Measurements from ENCODE around the gene RNU6-9.
A peak's percentile ranks its signal among the peaks of the same experiment; 100 is the strongest.

RNU6-9 gene

GRCh38 chr19:920051-920864 lies 27.0 kb downstream of the RNU6-9 start:
- no peak overlapping the region for H3K27ac Mint-ChIP-seq
- peaks cover 10% of the 10 kb centered on the region for H3K4me1 Mint-ChIP-seq
- TF ChIP-seq CTCF (IDR thresholded peaks at IDR 0.05; ENCODE audit: unreplicated experiment in 3 of 3): no peak

GRCh38 chr19:924553-925086 lies 31.3 kb downstream of the RNU6-9 start:
- Mint-ChIP-seq H3K4me1 (peaks cover 10% of the 10 kb centered on the region), H3K36me3 (ENCODE audit: low read depth) (no peaks in the 10 kb centered on the region), H3K4me3 (peak overlapping the region; percentile 74 to 87 (median 84)), H3K27ac (peak overlapping the region in 1 of 3 experiments; percentile 37), H3K27me3 (ENCODE audit: low read depth) (peaks cover 24% of the 10 kb centered on the region), H3K9me3 (no peaks in the 10 kb centered on the region)
- TF ChIP-seq CTCF (IDR thresholded peaks at IDR 0.05; ENCODE audit: unreplicated experiment in 3 of 3): no peak

More at GRCh38 chr19:920051-920864, 27.0 kb downstream of the RNU6-9 start:
- H3K36me3 Mint-ChIP-seq (ENCODE audit: low read depth): no peaks in the 10 kb centered on the region
- H3K9me3 Mint-ChIP-seq: no peaks in the 10 kb centered on the region
- peak overlapping the region; percentile 38 to 51 (median 47) for H3K4me3 Mint-ChIP-seq
- H3K27me3 Mint-ChIP-seq (ENCODE audit: low read depth): peaks cover 52% of the 10 kb centered on the region

- H3K36me3 Mint-ChIP-seq (ENCODE audit: low read depth): peaks cover 5% of the 10 kb centered on the region
- H3K27me3 Mint-ChIP-seq (ENCODE audit: low read depth): peaks cover 24% of the 10 kb centered on the region
- peak overlapping the region in 2 of 3 experiments; percentile 31 to 69 for H3K27ac Mint-ChIP-seq
- H3K4me1 Mint-ChIP-seq: peaks cover 10% of the 10 kb centered on the region
- TF ChIP-seq CTCF (IDR thresholded peaks at IDR 0.05; ENCODE audit: unreplicated experiment in 3 of 3): no peak
- peak overlapping the region; percentile 84 to 87 (median 86) for H3K4me3 Mint-ChIP-seq
- H3K9me3 Mint-ChIP-seq: no peaks in the 10 kb centered on the region
These were observed 31.8 kb downstream of the RNU6-9 start for GRCh38 chr19:925087-925525.

- peaks cover 18% of the 10 kb centered on the region for H3K27me3 Mint-ChIP-seq (ENCODE audit: low read depth)
- H3K27ac Mint-ChIP-seq: peak within 1 kb of the TSS; percentile 45 to 96 (median 85)
- peak within 1 kb of the TSS; percentile 89 to 97 (median 92) for H3K4me3 Mint-ChIP-seq
- peaks cover 10% of the 10 kb centered on the region for H3K4me1 Mint-ChIP-seq
- H3K36me3 Mint-ChIP-seq (ENCODE audit: low read depth): peaks cover 8% of the 10 kb centered on the region
- H3K9me3 Mint-ChIP-seq: no peaks in the 10 kb centered on the region
- no peak for TF ChIP-seq CTCF (IDR thresholded peaks at IDR 0.05; ENCODE audit: unreplicated experiment in 3 of 3)
These were observed 32.4 kb downstream of the RNU6-9 start, which contains the start of gene ARID3A for GRCh38 chr19:925526-926322. ARID3A (plus strand) TSS chr19:926035; CDS start chr19:929529, 3,494 bp downstream.

- H3K4me3 Mint-ChIP-seq: peak overlapping the region; percentile 78 to 80 (median 80)
- no peak for TF ChIP-seq CTCF (IDR thresholded peaks at IDR 0.05; ENCODE audit: unreplicated experiment in 3 of 3)
- H3K9me3 Mint-ChIP-seq: no peaks in the 10 kb centered on the region
- H3K27ac Mint-ChIP-seq: no peak overlapping the region
- peaks cover 13% of the 10 kb centered on the region for H3K27me3 Mint-ChIP-seq (ENCODE audit: low read depth)
- peaks cover 10% of the 10 kb centered on the region for H3K4me1 Mint-ChIP-seq
- H3K36me3 Mint-ChIP-seq (ENCODE audit: low read depth): peaks cover 13% of the 10 kb centered on the region
These were observed 33.0 kb downstream of the RNU6-9 start for GRCh38 chr19:926323-926588.

Data from nephron (organoid).